Effector CD8-positive, alpha-beta T cell (primary cell): ENCODE measurements around the gene ACSS1.

Experiments
- DNase-seq: peaks from one replicate; lab custom pipeline; 2025; lab: John Stamatoyannopoulos, UW

ACSS1 gene

DNA sequence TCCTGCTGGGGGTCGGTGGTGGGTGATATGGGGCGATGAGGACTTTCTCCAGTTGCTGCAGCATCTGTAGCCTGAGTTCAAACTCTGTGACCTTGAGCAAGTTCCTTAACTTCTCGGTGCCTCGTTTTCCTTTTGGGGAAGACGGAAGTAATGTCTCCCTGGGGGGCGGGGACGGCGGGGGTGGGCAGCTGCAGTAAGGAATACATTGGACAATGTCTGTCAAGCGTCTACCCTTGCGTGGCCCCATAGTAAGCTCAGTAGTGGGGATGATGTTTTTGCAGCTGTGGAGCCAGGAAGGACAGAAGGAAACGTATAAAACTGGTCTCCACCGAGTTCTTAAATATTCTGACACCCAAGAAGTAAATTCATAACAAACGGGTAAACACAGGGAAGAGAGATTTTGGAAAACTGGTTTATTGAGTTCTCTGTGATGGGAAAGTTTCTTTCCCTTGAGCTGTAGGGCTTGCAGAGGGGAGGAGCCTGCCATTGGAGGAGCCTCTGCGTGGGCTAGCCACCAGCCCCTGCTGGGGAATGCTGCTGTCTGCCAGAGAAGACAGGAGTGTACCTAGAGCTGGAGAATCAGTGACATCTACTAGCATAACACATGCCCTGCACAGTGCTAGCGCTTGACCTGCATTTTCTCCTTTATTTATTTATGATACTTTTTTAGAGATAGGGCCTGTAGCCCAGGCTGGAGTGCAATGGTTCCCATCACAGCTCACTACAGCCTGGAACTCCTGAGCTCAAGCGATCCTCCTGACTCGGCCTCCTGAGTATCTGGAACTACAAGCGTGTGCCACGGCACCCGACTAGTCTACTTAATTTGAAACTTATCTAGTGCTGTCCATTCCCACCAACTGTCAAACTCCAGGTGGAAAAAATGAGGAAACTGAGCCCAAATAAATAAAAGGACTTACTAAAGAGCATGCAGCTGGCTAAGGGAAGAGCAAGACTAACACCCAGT lies 1.2 kb upstream of the ACSS1 start:
- no peak for DNase-seq

DNA sequence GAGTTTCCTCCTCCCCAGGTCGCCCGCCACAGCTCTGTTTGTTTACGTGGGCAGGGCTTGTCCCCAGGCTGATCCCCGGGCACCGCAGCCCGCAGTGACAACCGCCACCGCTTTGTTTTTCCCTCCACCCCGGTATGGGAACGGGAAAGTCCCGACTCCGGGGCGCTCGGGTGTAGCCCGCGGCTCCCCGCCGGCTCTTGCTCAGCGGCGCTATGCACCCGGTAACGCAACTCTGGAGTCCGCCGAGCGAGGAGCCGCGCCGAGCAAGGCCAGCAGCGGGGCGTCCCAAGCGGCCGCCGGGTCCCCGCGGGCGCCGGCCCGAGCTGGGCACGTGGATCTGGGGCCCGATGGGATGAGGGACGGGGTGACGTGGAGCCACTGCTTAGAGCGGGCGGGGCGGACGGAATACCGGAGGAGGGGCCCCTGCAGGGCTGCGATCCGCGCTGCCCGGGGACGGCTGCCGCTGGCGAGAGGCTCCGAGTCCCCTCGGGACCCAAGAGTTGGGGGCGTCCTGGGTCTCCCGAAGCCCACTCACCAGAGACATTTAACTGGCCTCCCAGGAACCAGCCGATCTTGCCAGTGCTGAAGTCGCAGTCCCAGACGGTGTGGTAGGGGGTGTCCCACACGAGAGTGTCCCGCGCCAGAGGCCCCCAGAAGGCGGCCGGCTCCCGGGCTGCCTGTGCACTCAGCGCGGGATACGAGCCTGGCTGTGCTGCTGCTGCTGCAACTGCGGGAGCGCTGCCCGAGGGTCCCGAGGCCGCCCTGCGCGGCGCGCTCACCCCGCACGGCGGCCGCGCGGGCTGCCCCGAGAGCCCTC lies 497 bp downstream of the ACSS1 start:
- peak; percentile 67 for DNase-seq

DNA sequence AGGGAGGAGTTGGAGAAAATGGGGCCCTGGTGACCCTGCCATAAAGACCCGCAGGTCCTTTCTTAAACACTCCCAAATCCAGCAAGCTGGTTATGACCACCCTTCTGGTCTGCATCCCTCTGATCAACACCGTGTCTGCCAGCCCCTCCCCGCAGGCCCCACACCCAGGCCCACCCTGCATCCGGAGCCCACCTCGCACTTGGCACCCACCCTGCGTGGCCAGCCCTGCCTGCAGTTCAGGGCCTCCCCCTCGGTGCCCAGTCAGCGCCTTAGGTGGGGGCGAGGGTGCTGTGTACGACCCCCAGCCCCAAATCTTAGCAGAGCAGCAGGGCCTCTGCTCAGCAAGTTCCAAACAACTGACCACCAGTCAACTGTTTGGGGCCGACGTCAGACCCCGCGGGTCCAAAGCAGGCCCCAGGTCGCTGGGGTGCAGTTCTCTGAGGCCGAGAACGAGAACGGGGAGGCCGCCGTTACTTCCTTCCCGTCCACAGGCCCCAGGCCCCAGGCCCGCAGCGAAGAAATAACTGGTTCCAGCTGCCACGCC lies 1.2 kb downstream of the ACSS1 start:
- DNase-seq: no peak

DNA sequence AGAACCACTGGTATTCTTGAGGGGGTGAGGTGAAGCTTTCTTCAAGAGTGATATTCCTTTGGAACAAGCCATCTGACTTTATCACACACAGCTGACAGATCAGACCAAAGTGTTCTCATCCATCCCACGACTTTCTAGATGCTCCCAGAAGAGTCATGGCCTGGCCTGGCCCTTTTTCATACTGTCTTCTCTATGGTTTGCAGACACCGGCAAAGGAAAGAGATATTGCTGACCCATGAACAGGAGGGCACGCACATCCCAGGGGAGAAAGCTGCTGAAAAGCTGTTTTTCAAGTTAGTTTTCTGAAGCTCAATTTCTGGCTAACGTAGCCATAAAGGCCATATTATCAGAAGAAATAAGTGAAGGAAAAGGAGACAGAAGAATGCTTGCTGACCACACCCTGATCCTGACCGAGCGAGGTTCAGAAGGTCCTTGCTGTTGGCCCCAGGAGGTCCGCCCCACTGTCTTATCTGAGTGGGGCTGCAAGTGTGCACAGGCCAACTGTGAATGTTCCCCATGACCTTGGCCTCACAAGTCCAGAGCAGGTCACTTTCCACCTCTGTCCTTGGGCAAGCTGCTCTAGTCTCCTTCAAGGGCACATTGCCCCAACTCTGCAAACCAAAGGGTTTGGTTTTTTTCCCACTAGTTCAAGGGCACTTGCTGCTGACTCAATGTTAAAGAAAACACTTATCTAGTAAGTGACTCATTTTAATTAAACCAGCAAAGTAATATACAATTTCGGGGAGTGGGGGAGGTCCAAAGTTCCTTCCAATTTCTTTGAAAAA lies 2.0 kb downstream of the ACSS1 start:
- DNase-seq: no peak

DNA sequence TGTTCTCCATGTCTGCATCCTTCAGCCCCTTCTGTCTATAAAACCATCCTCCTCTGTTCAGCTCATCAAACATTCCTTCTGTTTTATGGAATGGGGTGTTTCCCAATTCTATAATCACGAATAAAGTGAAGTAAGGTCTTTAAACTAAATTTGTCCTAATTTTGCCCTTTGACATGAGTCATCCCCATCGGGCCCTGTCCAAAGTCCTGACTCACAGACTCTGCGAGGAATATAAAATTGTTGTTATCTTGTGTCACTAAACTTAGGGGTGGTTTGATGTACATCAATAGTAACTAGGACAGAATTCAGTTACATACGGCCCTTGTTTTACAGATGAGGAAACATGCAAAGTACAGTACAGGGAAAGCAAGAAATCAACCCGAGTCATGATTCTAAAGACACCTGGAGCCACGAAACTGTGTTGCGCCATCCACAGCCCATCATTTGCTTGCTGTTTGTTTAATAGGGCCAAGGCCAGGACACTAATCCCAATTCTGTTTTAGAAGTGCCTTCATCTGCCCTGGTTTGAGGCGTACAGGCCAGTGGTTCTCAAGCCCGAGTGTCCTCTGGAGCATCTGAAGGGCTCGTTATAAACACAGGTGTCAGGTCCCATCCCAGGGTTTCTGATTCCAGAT lies 2.8 kb downstream of the ACSS1 start:
- no peak for DNase-seq

DNA sequence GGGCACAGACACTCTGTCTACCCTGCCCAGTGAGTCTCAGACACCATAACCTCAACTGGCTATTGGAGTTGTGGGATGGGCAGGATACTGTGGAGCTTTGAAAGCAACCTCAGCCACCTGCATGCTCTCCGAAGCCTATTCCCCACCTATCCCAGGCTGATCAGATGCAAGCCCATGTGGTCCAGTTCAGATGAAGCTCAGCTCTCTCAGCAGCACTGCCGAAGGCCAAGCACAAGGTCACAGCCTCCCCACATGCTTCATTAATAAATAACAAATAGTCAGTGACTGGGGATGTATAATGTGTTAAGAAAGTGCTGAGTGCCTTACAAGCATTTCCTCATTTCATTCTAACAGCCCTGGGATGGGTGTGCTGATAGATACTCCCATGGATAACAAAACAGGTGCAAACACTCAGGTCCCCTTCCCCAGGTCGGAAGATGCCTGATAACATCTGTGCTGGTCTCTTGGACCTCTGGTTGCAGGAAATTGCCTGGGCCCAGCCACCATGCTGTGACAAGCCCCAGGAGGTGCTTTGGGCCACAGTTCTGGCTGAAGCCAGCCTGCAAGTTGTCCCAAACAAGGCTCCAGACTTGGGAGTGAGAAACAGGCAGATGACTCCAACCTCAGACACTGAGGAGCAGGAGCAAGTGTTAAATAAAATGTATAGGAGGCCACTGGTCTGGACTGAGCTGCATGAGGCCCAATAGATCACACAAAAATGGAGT lies 3.7 kb downstream of the ACSS1 start:
- DNase-seq: no peak

DNA sequence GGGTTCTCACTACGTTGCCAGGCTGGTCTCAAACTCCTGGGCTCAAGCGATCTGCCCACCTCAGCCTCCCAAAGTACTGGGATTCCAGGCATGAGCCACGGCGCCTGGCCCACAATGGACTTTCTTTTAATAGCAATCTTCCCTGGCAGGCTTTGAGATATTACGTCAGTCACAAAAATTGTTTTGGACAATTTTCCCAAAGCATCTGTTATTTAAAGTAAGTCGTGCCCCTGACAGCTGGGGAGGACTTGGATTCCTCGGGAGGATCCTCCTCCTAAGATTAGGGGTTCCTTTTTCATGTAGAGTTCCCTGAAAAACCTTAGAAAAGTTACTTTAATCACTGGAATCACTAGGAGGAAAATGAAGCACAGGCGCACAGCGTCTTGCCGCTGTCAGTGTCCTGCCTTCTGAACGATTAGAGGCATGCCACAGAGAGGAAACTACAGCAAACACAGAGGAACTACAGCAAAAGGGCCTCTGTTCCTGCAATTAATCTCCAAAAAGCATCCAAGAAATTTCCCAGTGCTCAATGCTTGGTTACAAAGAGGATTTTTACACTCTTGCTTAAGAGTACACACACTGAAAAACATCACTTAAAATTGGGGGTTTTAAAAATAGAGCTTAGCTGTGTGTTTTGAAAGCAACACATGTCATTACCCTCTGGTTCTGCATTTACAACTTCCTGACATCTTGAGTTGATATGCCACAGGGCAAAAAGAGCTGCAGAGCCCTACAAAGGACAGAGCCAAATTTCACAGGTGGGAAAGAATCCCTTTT lies 4.5 kb downstream of the ACSS1 start:
- no peak for DNase-seq

DNA sequence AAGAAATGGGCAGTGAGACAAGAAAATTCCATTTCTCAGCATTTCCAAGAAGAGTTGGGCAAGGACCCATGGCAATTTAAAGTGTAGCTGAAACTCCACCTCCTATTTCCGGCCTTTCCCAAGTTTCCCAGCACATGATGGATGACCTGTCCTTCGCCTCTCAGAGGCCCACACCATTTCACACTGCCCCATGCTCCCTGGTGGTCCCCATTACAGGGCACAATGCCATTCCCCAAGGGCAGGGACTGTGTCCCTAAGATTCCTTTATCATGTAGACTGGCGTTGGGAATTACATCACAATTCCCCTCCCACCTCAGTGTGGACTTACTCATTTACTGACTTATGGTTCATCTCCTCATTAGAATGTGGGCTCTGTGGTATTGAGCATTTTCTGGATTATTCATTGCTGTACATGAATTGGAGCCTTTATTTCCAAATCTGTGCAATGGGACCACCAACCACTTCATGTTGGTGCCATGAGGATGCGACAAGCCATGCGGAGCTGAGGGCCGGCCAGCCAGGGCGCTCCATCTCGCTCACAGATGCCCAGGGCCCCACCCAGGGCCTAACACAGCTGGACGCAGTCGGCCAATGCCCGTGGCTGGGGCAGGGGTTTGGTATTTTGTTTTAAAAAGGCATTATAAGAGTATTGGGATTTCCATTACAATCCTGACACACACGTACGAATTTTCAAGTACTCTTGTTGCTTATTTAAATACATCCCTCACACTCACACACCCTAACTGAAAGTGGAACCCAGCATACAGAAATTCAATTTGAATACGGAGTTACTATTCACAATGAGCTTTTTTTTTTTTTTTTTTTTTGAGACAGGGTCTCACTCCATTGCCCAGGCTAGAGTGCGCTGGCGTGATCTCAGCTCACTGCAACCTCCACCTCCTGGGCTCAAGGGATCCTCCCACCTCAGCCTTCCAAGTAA lies 5.4 kb downstream of the ACSS1 start:
- DNase-seq: no peak

DNA sequence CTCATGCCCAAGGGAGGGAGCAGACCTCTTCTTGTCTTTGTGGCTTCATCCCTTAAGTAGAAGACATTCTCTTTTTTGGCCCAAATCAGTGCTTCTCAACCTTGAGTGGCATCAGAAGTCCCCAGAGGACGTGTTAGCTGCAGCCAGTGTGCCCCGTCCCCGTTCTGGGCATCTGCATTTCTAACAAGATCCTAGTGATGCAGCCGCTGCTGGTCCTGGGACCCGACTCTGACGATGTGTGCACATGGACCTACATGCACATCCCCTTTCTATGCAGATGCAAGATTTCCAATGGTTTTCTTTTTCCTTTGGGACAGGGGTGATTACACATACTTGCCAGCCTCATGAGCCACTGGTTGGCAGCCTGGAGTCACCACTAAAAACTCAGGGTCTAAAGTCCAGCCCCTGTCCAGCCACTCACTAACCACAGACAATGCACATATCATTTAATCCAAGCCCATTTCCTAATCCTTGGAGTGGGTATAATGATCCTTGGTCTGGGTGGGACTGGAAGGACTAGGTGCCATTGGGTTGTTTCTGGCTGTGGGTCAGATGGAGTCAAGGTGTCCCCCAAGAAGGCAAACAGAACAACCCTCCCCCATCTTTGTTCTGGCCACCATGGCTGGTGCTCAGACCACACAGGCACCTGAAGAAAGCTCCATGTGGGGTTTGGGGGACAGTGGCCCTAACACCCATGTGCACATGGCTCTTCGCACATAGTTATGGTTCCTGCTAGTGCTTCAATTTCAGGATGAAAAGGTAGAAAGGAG lies 6.4 kb downstream of the ACSS1 start:
- DNase-seq: no peak

DNA sequence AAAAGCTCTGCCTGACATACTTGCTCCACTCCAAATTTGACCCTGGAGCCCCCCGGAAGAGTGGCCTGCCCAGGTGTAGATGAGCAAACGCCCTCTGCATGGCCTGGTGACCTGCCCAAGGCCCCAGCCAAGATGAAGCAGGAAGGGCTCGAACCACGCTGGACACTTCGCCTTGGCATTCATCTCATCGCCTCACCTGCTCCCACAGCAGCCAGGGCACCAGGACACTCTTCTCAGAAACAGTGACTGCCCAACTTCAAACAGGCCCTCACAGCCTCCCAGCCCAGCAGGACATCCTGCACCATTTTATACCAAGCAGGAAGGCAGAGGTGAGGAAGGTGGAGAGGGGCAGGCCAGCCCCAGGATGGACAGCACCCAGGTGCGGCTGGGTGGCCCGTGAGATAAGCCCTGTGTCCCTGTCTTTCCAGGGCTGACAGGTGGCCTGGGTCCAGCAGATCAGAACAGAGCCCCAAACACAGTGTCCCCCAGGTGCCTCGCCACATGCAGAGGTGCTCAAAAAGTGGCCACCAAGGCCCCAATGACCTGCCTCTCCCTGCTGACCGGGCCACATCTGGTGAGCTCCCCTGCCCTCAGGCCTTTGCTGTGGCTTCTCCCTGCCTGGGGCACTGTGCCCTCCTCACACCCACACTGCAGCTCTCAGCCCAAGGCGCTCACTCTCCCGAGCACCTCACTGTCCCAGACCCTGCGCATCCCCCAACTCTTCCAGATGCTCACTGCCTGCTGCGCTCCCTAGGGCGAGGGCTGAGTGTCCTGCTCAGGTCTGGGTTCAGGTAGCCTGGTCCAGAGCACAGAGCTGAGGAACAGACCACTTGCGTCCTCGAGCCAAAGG lies 7.2 kb downstream of the ACSS1 start:
- DNase-seq: no peak

DNA sequence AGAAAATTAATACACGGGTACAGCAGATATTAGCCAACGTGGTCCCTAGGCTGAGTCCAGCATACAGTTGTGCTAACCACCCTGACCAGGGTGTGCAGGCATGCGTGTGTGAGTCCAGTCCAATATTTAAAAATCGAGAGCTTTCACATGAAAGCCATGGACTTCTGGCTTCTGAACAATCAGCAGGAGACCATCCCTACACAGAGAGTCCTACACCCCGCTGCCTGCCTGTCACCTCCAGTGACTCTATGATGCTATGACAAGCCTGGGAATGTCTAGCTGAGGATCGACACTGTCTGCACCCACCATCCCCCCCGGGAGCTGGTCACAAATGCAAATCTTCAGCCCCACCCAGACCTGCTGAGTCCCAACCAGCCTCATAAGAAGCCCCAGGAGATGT lies 7.9 kb downstream of the ACSS1 start:
- DNase-seq: no peak

DNA sequence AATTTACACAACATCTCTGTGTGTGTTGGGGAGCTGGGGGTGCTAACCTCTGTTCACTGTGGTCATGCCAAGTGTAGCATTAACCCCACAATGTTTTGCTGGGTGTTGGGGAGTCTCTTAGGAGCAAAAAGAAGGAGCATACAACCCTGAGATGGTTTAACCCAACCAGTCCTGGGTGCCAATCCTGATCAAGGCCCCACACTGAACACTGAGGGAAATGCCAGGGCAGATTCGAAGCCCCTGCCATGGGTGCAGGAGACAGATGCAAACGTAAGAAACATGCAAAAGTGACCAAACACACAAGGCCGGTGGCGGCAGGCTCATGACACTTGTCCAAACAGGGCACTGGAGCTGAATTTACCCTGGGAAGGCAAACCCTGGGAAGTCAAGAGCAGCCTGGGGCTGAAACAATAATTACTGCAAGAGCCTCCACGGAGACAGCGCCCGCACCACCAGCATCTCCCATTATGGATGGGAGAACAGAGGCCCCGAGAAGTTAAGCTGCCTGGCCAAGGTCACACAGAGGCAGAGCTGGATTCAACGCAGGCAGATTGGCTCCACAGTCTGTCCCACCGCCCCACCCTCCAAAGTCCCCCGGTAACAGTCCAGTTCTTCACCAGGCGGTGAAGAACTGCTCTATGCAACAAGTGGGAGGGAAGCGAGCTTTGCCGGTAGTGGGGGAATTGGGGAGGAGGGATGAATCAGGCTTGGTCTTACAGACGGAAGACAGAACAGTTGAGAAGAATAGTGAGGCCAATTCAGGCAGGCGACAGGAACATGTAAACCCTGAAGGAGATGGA lies 8.5 kb downstream of the ACSS1 start:
- DNase-seq: no peak

DNA sequence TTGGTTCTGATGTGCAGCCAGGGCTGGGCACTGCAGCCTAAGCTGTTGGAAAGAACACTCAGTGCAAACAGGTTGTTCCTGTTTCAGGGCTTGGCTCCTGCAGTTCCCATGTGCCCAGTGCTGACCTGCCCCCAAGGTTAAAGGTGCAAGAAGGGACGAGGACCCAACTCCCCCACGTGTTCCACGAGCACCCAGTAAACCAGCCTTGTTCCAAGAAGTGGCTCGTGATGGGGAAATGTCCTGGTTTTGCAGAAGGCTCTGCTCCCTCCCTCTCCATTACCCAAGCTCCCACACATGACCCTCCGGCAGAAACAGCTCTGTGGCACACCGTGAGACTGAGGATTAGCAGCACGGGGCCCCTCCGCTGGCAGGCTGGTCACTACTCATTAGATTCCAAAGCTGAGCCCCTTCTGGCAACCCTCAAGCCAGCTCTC lies 9.4 kb downstream of the ACSS1 start:
- DNase-seq: no peak

DNA sequence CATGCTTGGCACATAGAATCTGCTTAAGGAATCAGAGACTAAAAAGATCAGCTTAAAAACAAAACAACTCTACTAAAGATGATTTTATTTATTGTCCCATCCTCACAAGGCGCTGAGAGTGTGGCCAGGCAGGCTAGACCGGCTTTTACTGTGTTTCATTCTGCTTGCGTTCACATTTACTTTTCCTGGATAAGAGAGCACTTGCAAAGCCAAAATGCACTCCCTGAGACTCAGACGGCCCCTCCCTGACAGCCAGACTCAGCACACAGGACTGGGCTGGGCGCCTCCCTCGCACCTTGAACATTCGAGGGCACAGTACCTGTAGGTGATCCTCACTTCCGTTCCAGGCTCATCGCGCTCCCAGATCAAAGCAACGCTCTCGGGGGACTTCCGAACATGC lies 10.2 kb downstream of the ACSS1 start:
- DNase-seq: no peak

DNA sequence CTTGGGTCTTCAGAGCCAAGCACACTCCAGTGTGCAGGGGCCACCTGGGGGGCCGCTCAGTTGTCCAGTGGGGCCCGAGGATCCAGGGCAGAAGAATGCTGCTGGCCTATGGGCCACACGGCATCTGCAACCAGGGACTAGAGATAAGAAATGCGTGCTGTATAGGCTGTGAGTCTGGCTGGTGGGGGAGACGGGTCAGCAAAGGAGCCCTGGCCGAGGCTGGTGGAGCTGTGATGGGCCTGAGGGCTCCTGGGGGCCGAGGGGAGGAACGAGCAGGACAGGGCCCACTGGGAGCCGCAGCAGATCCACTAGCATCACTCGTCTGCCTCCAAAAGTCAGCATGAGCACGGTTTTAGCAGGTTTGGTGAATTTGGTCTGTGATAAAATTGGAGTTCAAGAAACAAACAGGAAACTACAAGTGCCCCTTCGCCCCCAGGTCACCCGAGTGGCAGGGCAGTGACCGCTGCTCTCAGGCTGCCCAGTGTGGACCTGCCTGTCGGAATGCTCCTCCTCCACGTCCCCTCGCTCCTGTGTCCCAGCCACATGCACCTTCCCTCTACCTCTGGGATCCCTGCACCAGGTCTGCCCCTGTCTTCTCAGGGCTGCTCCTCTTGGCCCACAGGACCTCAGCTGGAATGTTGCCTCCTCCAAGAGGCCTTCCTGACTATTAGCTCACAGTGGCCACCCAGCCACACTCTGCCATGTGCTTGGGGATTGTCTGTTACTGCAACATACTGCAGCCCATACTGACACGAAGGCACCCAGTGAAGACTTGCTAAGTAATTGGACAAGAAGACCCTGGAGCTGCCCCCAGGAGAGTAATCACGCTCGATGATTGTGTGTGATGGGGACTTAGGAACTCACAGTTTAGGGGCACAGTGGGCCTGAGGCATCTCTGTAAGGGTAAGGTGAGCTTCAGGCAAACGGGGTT lies 10.9 kb downstream of the ACSS1 start:
- DNase-seq: no peak
